SH-SY5Y (cell line): ENCODE measurements around the gene VAPB.
A peak's percentile ranks its signal among the peaks of the same experiment; 100 is the strongest.

Experiments used
- GATA2 ChIP-seq: IDR thresholded peaks from 2 replicates; pipeline ENCODE4 v1.6.1; 2011; ENCODE audit warnings: mild to moderate bottlenecking, low read depth, low read length
- GATA3 ChIP-seq: IDR thresholded peaks from 2 replicates; pipeline ENCODE4 v1.6.1; 2011; ENCODE audit warnings: low read depth, mild to moderate bottlenecking, low read length, moderate library complexity

DNA sequence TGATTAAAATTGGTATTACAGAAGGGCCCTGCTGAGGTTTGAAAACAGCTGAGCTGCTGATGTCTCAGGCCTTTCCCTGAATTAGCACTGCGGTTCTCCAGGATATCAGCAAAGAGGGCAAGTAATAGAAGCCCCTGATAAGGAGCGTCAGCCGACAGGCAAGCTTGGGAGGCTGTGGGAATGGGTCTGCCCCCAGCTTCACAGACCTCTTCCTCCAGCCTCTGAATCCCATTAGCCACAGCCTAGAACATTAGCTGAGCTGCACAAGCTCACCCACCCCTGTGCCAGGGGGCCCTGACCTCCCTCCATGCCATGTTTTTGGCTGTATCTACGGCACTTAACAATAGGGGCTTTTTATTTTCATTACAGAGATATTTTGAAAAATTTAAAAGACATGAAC, 59.9 kb downstream of the VAPB start:
- TF ChIP-seq GATA2: peak; percentile 60
- TF ChIP-seq GATA3: no peak
